Panc1 (cell line): Measurements from ENCODE around the gene MDFI. TPM values are rescaled to one million over a fixed set of nuclear protein-coding genes. Genes with fewer than 3 reads are reported as not detected.

Experiments used
- ATAC-seq: fragments of 200-7000 bp; cut with Tn5 transposase; 2 replicates; pipeline ENCODE4 v1.9.1; 2020; ENCODE audit warnings: mild to moderate bottlenecking, moderate library complexity
- BruUV-seq: library from RNA; stranded (reverse); fragments of 400-500 nt; replicated peaks from 2 replicates; lab custom pipeline; 2021; lab: Mats Ljungman, UMichigan
- CTCF ChIA-PET: fragments of 300-600 bp; sonication (Branson Sonifier 250); formaldehyde crosslinking; loops from one replicate; lab custom pipeline; 2022; ENCODE audit warnings: antibody characterized with exemption; lab: Charles Lee
- POLR2A ChIA-PET: fragments of 300-600 bp; sonication (Branson Sonifier 250); formaldehyde crosslinking; loops from one replicate; lab custom pipeline; 2022; ENCODE audit warnings: antibody characterized with exemption; lab: Charles Lee
- DNase-seq: peaks from one replicate; pipeline ENCODE4 v3.0.0-alpha.2; 2010; ENCODE audit warnings: low read depth, low spot score
- H3K27ac ChIP-seq: 2 replicates; pipeline ENCODE4 v1.5.1; 2011; ENCODE audit warnings: mild to moderate bottlenecking, low read length, inconsistent platforms
- H3K27me3 ChIP-seq: fragments of 200-500 bp; sonication (Bioruptor generic); 2 replicates; pipeline ENCODE4 v1.6.0; 2014; ENCODE audit warnings: low read length, inconsistent platforms; ENCODE audit not compliant: control insufficient read depth, insufficient read depth
- H3K36me3 ChIP-seq: fragments of 200-500 bp; sonication (Bioruptor generic); 2 replicates; pipeline ENCODE4 v1.5.1; 2014; ENCODE audit warnings: inconsistent platforms, mild to moderate bottlenecking, low read length, moderate library complexity; ENCODE audit not compliant: control insufficient read depth, insufficient read depth
- H3K4me1 ChIP-seq: 2 replicates; pipeline ENCODE4 v1.5.1; 2011; ENCODE audit warnings: inconsistent platforms, mild to moderate bottlenecking, low read length, moderate library complexity; ENCODE audit not compliant: control insufficient read depth, insufficient read depth
- H3K4me3 ChIP-seq, 2 experiments: 2 replicates each; pipeline ENCODE4 v1.5.1; 2011 to 2012; ENCODE audit warnings: low read depth in 2 of 2, low read length in 2 of 2, mild to moderate bottlenecking in 2 of 2, inconsistent platforms in 1 of 2, moderate library complexity in 1 of 2
- H3K9me3 ChIP-seq: fragments of 200-500 bp; sonication (Bioruptor generic); 2 replicates; pipeline ENCODE4 v1.5.1; 2014; ENCODE audit warnings: low read depth, mild to moderate bottlenecking, inconsistent platforms, low read length, moderate library complexity; ENCODE audit not compliant: control insufficient read depth, insufficient read depth
- POLR2AphosphoS5 ChIP-seq: IDR thresholded peaks from 2 replicates; pipeline ENCODE4 v1.6.1; 2012; ENCODE audit warnings: mild to moderate bottlenecking, low read depth, low read length, moderate library complexity
- SIN3A ChIP-seq: IDR thresholded peaks from 2 replicates; pipeline ENCODE4 v1.6.1; 2012; ENCODE audit warnings: low read depth, mild to moderate bottlenecking, low read length, moderate library complexity, borderline replicate concordance; ENCODE audit not compliant: insufficient read depth
- TCF7L2 ChIP-seq: IDR thresholded peaks from 2 replicates; pipeline ENCODE4 v1.6.1; 2011; ENCODE audit warnings: mild to moderate bottlenecking, low read depth, low read length, inconsistent platforms
- in situ Hi-C: cut with HindIII; loops from 2 replicates; pipeline ENCODE4 v1.10.0; 2016; ENCODE audit warnings: low sequenced_read_pairs, low pct_unique_long_range_greater_than_20kb
- intact Hi-C: fragments of 100-400 bp; cut with micrococcal nuclease; formaldehyde crosslinking; loops from one replicate; pipeline ENCODE4 v1.10.0; 2022; ENCODE audit not compliant: unreplicated experiment
- total RNA-seq: library from RNA; stranded (reverse); gene quantifications from one replicate; pipeline ENCODE4 v1.2.1, GENCODE V29; 2021; ENCODE audit not compliant: unreplicated experiment
- TF ChIP-seq, protein P1 (sequence below): fragments of 450-650 bp; IDR thresholded peaks from 2 replicates; pipeline ENCODE4 v1.5.1; 2017; ENCODE audit warnings: mild to moderate bottlenecking
- TF ChIP-seq, protein P2 (sequence below), 2 experiments: IDR thresholded peaks; 2 replicates each; pipeline ENCODE4 v1.6.1; 2011 to 2012; ENCODE audit warnings: low read depth in 2 of 2, control low read depth in 1 of 2, low read length in 1 of 2, mild to moderate bottlenecking in 1 of 2, moderate library complexity in 1 of 2; ENCODE audit not compliant: insufficient read depth in 1 of 2

Gene MDFI
- total RNA-seq, 1 experiment from 2014 or later, result 0.54 TPM

DNA sequence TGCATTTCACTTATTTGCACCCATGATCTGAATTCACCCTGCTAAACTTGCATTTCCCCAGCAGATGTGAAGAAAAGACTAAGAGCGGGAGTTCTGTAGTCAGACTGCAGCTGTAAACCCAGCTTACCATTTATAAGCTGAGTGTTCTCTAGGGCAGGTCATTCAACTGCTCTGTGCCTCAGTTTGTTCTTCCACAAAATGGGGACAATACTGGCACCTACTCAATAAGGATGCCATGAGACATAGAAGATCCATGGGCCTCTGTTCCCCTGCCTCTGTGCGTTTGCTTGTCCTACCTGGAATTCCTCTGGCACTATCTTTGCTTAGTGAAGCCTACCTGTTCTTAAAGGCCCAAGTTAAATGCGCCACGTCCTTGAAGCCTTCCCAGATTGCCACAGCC lies 12.2 kb upstream of the MDFI start:
- no peaks in the 10 kb centered on the region for H3K36me3 ChIP-seq
- intact Hi-C loops, result no loop called here
- ATAC-seq, result no peak
- in situ Hi-C loops, result no loop called here
- H3K9me3 ChIP-seq, result peaks cover under 1% of the 10 kb centered on the region; the same call in 1 of the 2 replicates
- no peak for DNase-seq
- H3K4me1 ChIP-seq, result no peaks in the 10 kb centered on the region
- no peaks in the 10 kb centered on the region for H3K27me3 ChIP-seq
- H3K27ac ChIP-seq, result no peak overlapping the region
- H3K4me3 ChIP-seq, result no peak overlapping the region
- TF ChIP-seq POLR2AphosphoS5 (no peak), SIN3A (no peak), TCF7L2 (no peak)
- TF ChIP-seq, protein P1, sequence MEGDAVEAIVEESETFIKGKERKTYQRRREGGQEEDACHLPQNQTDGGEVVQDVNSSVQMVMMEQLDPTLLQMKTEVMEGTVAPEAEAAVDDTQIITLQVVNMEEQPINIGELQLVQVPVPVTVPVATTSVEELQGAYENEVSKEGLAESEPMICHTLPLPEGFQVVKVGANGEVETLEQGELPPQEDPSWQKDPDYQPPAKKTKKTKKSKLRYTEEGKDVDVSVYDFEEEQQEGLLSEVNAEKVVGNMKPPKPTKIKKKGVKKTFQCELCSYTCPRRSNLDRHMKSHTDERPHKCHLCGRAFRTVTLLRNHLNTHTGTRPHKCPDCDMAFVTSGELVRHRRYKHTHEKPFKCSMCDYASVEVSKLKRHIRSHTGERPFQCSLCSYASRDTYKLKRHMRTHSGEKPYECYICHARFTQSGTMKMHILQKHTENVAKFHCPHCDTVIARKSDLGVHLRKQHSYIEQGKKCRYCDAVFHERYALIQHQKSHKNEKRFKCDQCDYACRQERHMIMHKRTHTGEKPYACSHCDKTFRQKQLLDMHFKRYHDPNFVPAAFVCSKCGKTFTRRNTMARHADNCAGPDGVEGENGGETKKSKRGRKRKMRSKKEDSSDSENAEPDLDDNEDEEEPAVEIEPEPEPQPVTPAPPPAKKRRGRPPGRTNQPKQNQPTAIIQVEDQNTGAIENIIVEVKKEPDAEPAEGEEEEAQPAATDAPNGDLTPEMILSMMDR, result no peak
- TF ChIP-seq, protein P2, sequence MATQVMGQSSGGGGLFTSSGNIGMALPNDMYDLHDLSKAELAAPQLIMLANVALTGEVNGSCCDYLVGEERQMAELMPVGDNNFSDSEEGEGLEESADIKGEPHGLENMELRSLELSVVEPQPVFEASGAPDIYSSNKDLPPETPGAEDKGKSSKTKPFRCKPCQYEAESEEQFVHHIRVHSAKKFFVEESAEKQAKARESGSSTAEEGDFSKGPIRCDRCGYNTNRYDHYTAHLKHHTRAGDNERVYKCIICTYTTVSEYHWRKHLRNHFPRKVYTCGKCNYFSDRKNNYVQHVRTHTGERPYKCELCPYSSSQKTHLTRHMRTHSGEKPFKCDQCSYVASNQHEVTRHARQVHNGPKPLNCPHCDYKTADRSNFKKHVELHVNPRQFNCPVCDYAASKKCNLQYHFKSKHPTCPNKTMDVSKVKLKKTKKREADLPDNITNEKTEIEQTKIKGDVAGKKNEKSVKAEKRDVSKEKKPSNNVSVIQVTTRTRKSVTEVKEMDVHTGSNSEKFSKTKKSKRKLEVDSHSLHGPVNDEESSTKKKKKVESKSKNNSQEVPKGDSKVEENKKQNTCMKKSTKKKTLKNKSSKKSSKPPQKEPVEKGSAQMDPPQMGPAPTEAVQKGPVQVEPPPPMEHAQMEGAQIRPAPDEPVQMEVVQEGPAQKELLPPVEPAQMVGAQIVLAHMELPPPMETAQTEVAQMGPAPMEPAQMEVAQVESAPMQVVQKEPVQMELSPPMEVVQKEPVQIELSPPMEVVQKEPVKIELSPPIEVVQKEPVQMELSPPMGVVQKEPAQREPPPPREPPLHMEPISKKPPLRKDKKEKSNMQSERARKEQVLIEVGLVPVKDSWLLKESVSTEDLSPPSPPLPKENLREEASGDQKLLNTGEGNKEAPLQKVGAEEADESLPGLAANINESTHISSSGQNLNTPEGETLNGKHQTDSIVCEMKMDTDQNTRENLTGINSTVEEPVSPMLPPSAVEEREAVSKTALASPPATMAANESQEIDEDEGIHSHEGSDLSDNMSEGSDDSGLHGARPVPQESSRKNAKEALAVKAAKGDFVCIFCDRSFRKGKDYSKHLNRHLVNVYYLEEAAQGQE (IDR thresholded peaks at IDR 0.05; ENCODE audit: insufficient read depth in 1 of 2, low read depth in 2 of 2, low read length in 1 of 2), result no peak
- ChIA-PET POLR2A (interaction anchor here (0.6 kb wide), 1 partner anchor 8 kb away, joined by 4 read pairs; no protein-coding TSS in a partner anchor), CTCF (interaction anchor here (0.5 kb wide), 1 partner anchor 56 kb away, joined by 8 read pairs; no protein-coding TSS in a partner anchor)
- no TSS peak for BruUV-seq

DNA sequence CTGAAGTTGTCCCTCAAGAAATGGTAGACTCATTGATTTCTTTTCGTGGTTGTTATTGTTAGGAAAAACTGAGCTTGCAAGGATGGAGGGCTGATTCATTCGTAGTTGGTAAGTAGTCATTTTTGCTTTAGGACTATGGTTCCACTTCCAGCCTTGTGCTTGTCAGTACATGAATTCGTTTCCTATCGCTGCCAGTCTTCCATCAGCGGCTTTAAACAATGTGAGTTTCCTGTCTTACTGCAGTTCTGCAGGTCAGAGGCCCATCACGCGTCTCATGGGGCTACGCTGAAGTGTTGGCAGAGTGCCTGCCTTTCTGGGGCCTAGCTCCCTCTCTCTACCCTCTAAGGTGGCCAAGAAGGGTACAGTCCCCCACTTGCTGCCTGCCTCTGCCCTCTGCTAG lies 11.4 kb upstream of the MDFI start:
- Histone ChIP-seq H3K4me1 (no peaks in the 10 kb centered on the region), H3K27me3 (no peaks in the 10 kb centered on the region), H3K27ac (no peak overlapping the region), H3K36me3 (no peaks in the 10 kb centered on the region), H3K4me3 (no peak overlapping the region), H3K9me3 (no peaks in the 10 kb centered on the region; the same call in 1 of the 2 replicates)
- POLR2A ChIA-PET, result no interaction called here
- ATAC-seq (no peak), DNase-seq (no peak)
- in situ Hi-C loops (no loop called here), intact Hi-C loops (no loop called here)
- BruUV-seq, result no TSS peak
- CTCF ChIA-PET, result no interaction called here
- TF ChIP-seq TCF7L2, result no peak

DNA sequence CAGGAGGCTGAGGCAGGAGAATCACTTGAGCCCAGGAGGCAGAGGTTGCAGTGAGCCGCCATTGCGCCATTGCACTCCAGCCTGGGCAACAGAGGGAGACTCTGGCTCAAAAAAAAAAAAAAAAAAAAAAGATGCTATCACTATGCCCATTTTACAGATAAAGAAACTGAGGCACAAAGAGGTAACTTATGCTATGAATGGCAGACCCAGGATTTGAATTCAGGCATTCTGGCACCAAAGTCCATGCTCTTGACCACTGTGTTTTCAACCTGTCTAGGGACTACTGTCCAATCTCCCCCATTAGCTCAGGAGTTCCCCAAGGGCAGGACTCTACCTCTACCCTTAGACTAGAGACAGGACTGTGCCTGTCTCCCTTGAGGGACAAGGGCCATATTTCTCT lies 9.1 kb upstream of the MDFI start:
- TF ChIP-seq POLR2AphosphoS5 (no peak), TCF7L2 (no peak), SIN3A (no peak)
- TF ChIP-seq, protein P2 (IDR thresholded peaks at IDR 0.05; ENCODE audit: insufficient read depth in 1 of 2, low read depth in 2 of 2, low read length in 1 of 2), result no peak
- TF ChIP-seq, protein P1, result no peak
- no peaks in the 10 kb centered on the region for H3K27me3 ChIP-seq
- no peak for DNase-seq
- no peaks in the 10 kb centered on the region for H3K9me3 ChIP-seq
- no peaks in the 10 kb centered on the region for H3K36me3 ChIP-seq
- ChIA-PET CTCF (no interaction called here), POLR2A (no interaction called here)
- intact Hi-C loops (no loop called here), in situ Hi-C loops (no loop called here)
- H3K27ac ChIP-seq, result no peak overlapping the region
- H3K4me3 ChIP-seq, result no peak overlapping the region
- no peaks in the 10 kb centered on the region for H3K4me1 ChIP-seq
- no TSS peak for BruUV-seq
- no peak for ATAC-seq
